SH-SY5Y (cell line): ENCODE measurements around the gene ITPKC.

ENCODE experiments used
- GATA2 ChIP-seq: IDR thresholded peaks from 2 replicates; pipeline ENCODE4 v1.6.1; 2011; ENCODE audit warnings: mild to moderate bottlenecking, low read depth, low read length
- GATA3 ChIP-seq: IDR thresholded peaks from 2 replicates; pipeline ENCODE4 v1.6.1; 2011; ENCODE audit warnings: low read depth, mild to moderate bottlenecking, low read length, moderate library complexity

DNA sequence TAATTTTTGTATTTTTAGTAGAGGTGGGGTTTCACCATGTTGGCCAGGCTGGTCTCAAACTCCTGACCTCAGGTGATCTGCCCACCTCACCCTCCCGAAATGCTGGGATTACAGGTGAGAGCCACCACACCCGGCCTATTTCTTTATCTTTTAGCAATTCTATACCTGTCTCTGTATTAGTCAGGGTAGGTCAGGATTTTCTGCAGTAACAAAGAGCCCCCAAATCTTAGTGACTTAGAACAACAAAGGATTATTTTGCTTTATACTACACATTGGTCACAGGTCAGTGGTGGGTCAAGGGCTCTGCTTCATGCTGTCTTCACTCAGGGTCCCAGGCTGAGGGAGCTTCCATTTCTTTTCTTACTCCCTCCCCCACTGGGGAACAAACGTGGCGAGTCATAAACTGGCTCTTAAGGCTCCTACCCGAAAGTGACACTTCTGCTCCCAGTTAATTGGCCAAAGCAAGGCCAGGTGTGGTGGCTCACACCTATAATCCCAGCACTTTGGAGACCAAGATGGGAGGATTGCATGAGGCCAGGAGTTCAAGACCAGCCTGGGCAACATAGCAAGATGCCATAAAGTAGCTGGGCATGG lies 6.8 kb downstream of the ITPKC start:
- TF ChIP-seq GATA2 (no peak), GATA3 (no peak)
